ENCODE measurements around the gene CHMP2A.

The CHMP2A gene

GRCh38 chr19:58515259-58515658 is 39.6 kb downstream of the CHMP2A start:
- H2AFZ ChIP-seq (ENCODE audit: low read depth, low read length), result no peak overlapping the region
- peak overlapping the region; percentile 11 for H3K4me2 ChIP-seq (ENCODE audit: low read length)
- H3K9me3 ChIP-seq (ENCODE audit: insufficient read depth, low read length), result no peaks in the 10 kb centered on the region
- H3K4me3 ChIP-seq (ENCODE audit: low read length), result no peak overlapping the region
- no peaks in the 10 kb centered on the region for H3K27me3 ChIP-seq (ENCODE audit: low read depth, low read length)
- no peak overlapping the region; the same call in 1 of the 2 replicates for H3K27ac ChIP-seq (ENCODE audit: low read length)
- no peak for TF ChIP-seq EZH2phosphoT487 (IDR thresholded peaks at IDR 0.05; ENCODE audit: low read depth)
- TF ChIP-seq, protein P1, sequence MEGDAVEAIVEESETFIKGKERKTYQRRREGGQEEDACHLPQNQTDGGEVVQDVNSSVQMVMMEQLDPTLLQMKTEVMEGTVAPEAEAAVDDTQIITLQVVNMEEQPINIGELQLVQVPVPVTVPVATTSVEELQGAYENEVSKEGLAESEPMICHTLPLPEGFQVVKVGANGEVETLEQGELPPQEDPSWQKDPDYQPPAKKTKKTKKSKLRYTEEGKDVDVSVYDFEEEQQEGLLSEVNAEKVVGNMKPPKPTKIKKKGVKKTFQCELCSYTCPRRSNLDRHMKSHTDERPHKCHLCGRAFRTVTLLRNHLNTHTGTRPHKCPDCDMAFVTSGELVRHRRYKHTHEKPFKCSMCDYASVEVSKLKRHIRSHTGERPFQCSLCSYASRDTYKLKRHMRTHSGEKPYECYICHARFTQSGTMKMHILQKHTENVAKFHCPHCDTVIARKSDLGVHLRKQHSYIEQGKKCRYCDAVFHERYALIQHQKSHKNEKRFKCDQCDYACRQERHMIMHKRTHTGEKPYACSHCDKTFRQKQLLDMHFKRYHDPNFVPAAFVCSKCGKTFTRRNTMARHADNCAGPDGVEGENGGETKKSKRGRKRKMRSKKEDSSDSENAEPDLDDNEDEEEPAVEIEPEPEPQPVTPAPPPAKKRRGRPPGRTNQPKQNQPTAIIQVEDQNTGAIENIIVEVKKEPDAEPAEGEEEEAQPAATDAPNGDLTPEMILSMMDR (IDR thresholded peaks at IDR 0.05; ENCODE audit: low read depth, low read length), result no peak
- H4K20me1 ChIP-seq (ENCODE audit: insufficient read depth, low read length), result no peaks in the 10 kb centered on the region
- peaks cover 48% of the 10 kb centered on the region for H3K79me2 ChIP-seq (ENCODE audit: low read length)
- peaks cover 20% of the 10 kb centered on the region for H3K4me1 ChIP-seq (ENCODE audit: low read length)
- H3K36me3 ChIP-seq (replicated peaks; ENCODE audit: low read depth, low read length), result peaks cover 19% of the 10 kb centered on the region
- no peak overlapping the region for H3K9ac ChIP-seq (ENCODE audit: low read length)

GRCh38 chr19:58514564-58515022 is 40.3 kb downstream of the CHMP2A start:
- Histone ChIP-seq H3K4me2 (ENCODE audit: low read length) (peak overlapping the region; percentile 96), H2AFZ (ENCODE audit: low read depth, low read length) (no peak overlapping the region), H3K4me3 (ENCODE audit: low read length) (peak overlapping the region; percentile 90), H3K36me3 (replicated peaks; ENCODE audit: low read depth, low read length) (peaks cover 19% of the 10 kb centered on the region), H3K27ac (ENCODE audit: low read length) (peak overlapping the region; percentile 67), H3K27me3 (ENCODE audit: low read depth, low read length) (no peaks in the 10 kb centered on the region), H3K9me3 (ENCODE audit: insufficient read depth, low read length) (no peaks in the 10 kb centered on the region), H3K9ac (ENCODE audit: low read length) (peak overlapping the region; percentile 94), H4K20me1 (ENCODE audit: insufficient read depth, low read length) (no peaks in the 10 kb centered on the region), H3K79me2 (ENCODE audit: low read length) (peaks cover 48% of the 10 kb centered on the region), H3K4me1 (ENCODE audit: low read length) (peaks cover 19% of the 10 kb centered on the region)
- TF ChIP-seq EZH2phosphoT487 (IDR thresholded peaks at IDR 0.05; ENCODE audit: low read depth), result no peak
- TF ChIP-seq, protein P1 (IDR thresholded peaks at IDR 0.05; ENCODE audit: low read depth, low read length), result no peak

- H4K20me1 ChIP-seq (ENCODE audit: insufficient read depth, low read length), result no peaks in the 10 kb centered on the region
- TF ChIP-seq EZH2phosphoT487 (IDR thresholded peaks at IDR 0.05; ENCODE audit: low read depth), result no peak
- TF ChIP-seq, protein P1 (IDR thresholded peaks at IDR 0.05; ENCODE audit: low read depth, low read length), result peak; percentile 96
- H3K9me3 ChIP-seq (ENCODE audit: insufficient read depth, low read length), result no peaks in the 10 kb centered on the region
- H3K9ac ChIP-seq (ENCODE audit: low read length), result peak overlapping the region; percentile 94
- H3K79me2 ChIP-seq (ENCODE audit: low read length), result peaks cover 44% of the 10 kb centered on the region
- H3K36me3 ChIP-seq (replicated peaks; ENCODE audit: low read depth, low read length), result peaks cover 19% of the 10 kb centered on the region
- peak overlapping the region; percentile 96 for H3K4me2 ChIP-seq (ENCODE audit: low read length)
- H3K27me3 ChIP-seq (ENCODE audit: low read depth, low read length), result no peaks in the 10 kb centered on the region
- peak overlapping the region; percentile 67 for H3K27ac ChIP-seq (ENCODE audit: low read length)
- peaks cover 19% of the 10 kb centered on the region for H3K4me1 ChIP-seq (ENCODE audit: low read length)
- H3K4me3 ChIP-seq (ENCODE audit: low read length), result peak overlapping the region; percentile 90
- peak overlapping the region; percentile 85 for H2AFZ ChIP-seq (ENCODE audit: low read depth, low read length)
Observed at GRCh38 chr19:58513694-58514563, 41.0 kb downstream of the CHMP2A start.

- H2AFZ ChIP-seq (ENCODE audit: low read depth, low read length), result peak overlapping the region; percentile 85
- H3K27ac ChIP-seq (ENCODE audit: low read length), result peak overlapping the region; percentile 52
- peaks cover 15% of the 10 kb centered on the region for H3K4me1 ChIP-seq (ENCODE audit: low read length)
- H3K9ac ChIP-seq (ENCODE audit: low read length), result peak overlapping the region; percentile 71
- peak overlapping the region; percentile 96 for H3K4me2 ChIP-seq (ENCODE audit: low read length)
- peaks cover 37% of the 10 kb centered on the region for H3K79me2 ChIP-seq (ENCODE audit: low read length)
- TF ChIP-seq, protein P1 (IDR thresholded peaks at IDR 0.05; ENCODE audit: low read depth, low read length), result no peak
- TF ChIP-seq EZH2phosphoT487 (IDR thresholded peaks at IDR 0.05; ENCODE audit: low read depth), result no peak
- no peaks in the 10 kb centered on the region for H3K27me3 ChIP-seq (ENCODE audit: low read depth, low read length)
- peak overlapping the region; percentile 90 for H3K4me3 ChIP-seq (ENCODE audit: low read length)
- peaks cover 19% of the 10 kb centered on the region for H3K36me3 ChIP-seq (replicated peaks; ENCODE audit: low read depth, low read length)
- H4K20me1 ChIP-seq (ENCODE audit: insufficient read depth, low read length), result no peaks in the 10 kb centered on the region
- H3K9me3 ChIP-seq (ENCODE audit: insufficient read depth, low read length), result no peaks in the 10 kb centered on the region
Observed at GRCh38 chr19:58513213-58513693, 41.7 kb downstream of the CHMP2A start.
